Lower lobe of right lung (tissue), 2 donors: ENCODE results near the gene NSUN6. TPM values are rescaled to one million over a fixed set of nuclear protein-coding genes. Genes with fewer than 3 reads are reported as not detected.

Source experiments
- ATAC-seq, 2 donors: fragments of 200-7000 bp; cut with Tn5 transposase; one replicate each; pipeline ENCODE4 v1.9.1; 2020 to 2022; ENCODE audit warnings: mild to moderate bottlenecking in 2 of 2, moderate library complexity in 2 of 2
- DNase-seq: peaks from one replicate; pipeline ENCODE4 v3.0.0-alpha.2; 2020
- H3K27ac ChIP-seq: fragments of 200-600 bp; one replicate; pipeline ENCODE4 v1.8.0; 2022
- H3K27me3 ChIP-seq: fragments of 200-600 bp; one replicate; pipeline ENCODE4 v1.8.0; 2022; ENCODE audit warnings: low read depth
- H3K36me3 ChIP-seq: fragments of 200-600 bp; one replicate; pipeline ENCODE4 v1.8.0; 2022; ENCODE audit warnings: mild to moderate bottlenecking
- H3K4me1 ChIP-seq: fragments of 200-600 bp; one replicate; pipeline ENCODE4 v1.8.0; 2022
- H3K4me3 ChIP-seq: fragments of 200-600 bp; one replicate; pipeline ENCODE4 v1.8.0; 2022; ENCODE audit warnings: mild to moderate bottlenecking
- H3K9me3 ChIP-seq: fragments of 200-600 bp; one replicate; pipeline ENCODE4 v1.8.0; 2022
- CTCF ChIP-seq: fragments of 200-600 bp; IDR thresholded peaks from one replicate; pipeline ENCODE4 v1.8.0; 2022; ENCODE audit warnings: antibody characterized with exemption, mild to moderate bottlenecking
- intact Hi-C: fragments of 100-400 bp; cut with DNase I; formaldehyde crosslinking; loops from one replicate; pipeline ENCODE4 v1.11.0; 2022
- total RNA-seq: library from RNA; stranded (reverse); fragmentation: NEBNext Ultra II Directional; extraction: Animal tissue kit (Norgen Biotek cat#: 25700); gene quantifications from one replicate; pipeline ENCODE4 v1.2.1, GENCODE V29; 2021
- donor health status: DM: no; HTN: yes; CAD: no; lungs with severe emphysema.

The NSUN6 gene
- total RNA-seq, 1 donor from 2014 or later: 13.1 TPM

GRCh38 chr10:18681366-18681765, 30.0 kb upstream of the NSUN6 start:
- no peaks in the 10 kb centered on the region for H3K27me3 ChIP-seq
- H3K4me3 ChIP-seq: no peak overlapping the region
- H3K4me1 ChIP-seq: no peaks in the 10 kb centered on the region
- TF ChIP-seq CTCF: no peak
- no peak overlapping the region for H3K27ac ChIP-seq
- intact Hi-C loops: no loop called here
- no peaks in the 10 kb centered on the region for H3K36me3 ChIP-seq
- DNase-seq: no peak
- ATAC-seq: no peak
- H3K9me3 ChIP-seq: no peaks in the 10 kb centered on the region

DNA sequence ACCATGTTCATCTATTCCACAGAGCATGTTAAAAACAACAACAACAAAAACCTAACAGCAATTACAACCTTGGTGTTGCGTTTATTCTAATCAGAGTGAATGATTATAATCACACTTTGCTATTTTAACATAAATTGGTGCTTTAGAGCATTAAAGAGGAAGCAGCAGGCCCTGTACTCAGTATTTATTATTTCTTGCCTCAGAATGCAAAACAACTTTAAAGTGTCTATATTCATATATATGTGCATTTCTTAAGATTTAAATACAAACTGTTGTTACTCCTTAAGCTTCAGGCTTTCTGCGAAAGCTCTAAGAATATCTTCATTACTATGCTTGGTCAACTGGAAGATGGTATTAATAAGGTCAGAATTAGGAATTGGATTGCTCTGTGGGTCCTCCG, 29.4 kb upstream of the NSUN6 start:
- no peaks in the 10 kb centered on the region for H3K27me3 ChIP-seq
- no peaks in the 10 kb centered on the region for H3K4me1 ChIP-seq
- ATAC-seq: no peak
- TF ChIP-seq CTCF: no peak
- no peak overlapping the region for H3K4me3 ChIP-seq
- peaks cover 4% of the 10 kb centered on the region for H3K36me3 ChIP-seq
- DNase-seq: no peak
- no peak overlapping the region for H3K27ac ChIP-seq
- intact Hi-C loops: no loop called here
- H3K9me3 ChIP-seq: no peaks in the 10 kb centered on the region

GRCh38 chr10:18675086-18675801, 23.9 kb upstream of the NSUN6 start:
- Histone ChIP-seq H3K36me3 (peaks cover 49% of the 10 kb centered on the region), H3K4me1 (no peaks in the 10 kb centered on the region), H3K4me3 (no peak overlapping the region), H3K27ac (peak overlapping the region; percentile 42), H3K27me3 (no peaks in the 10 kb centered on the region), H3K9me3 (no peaks in the 10 kb centered on the region)
- no peak for TF ChIP-seq CTCF
- DNase-seq (no peak), ATAC-seq (peak; percentile 60 to 89)
- intact Hi-C loops: no loop called here

- no peak for ATAC-seq
- no peak overlapping the region for H3K4me3 ChIP-seq
- H3K4me1 ChIP-seq: peaks cover 12% of the 10 kb centered on the region
- TF ChIP-seq CTCF: no peak
- no peak for DNase-seq
- no peaks in the 10 kb centered on the region for H3K9me3 ChIP-seq
- H3K27me3 ChIP-seq: no peaks in the 10 kb centered on the region
- peaks cover 41% of the 10 kb centered on the region for H3K36me3 ChIP-seq
- no peak overlapping the region for H3K27ac ChIP-seq
- intact Hi-C loops: no loop called here
Measured at GRCh38 chr10:18668026-18668425, 16.6 kb upstream of the NSUN6 start.

DNA sequence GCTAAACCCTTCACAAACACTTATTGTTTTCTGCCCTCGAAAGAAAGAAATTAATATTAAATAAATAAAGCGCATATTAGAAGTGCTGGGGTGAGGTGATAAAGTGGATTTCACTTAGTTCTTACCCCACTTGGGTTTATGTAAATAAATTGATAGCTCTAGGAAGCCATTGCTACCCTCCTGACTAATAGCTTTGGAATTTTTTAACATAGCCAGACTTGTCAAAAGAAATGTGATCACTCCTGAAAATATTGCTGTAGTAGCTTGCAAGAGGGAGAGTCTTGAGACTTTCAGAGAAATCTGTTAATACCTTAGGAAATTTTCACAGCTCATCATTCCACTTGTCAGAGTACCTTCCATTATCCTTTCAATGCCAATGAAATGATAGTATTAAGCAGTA, 15.4 kb upstream of the NSUN6 start:
- TF ChIP-seq CTCF: no peak
- Histone ChIP-seq H3K36me3 (peaks cover 33% of the 10 kb centered on the region), H3K4me1 (peaks cover 16% of the 10 kb centered on the region), H3K27me3 (no peaks in the 10 kb centered on the region), H3K9me3 (no peaks in the 10 kb centered on the region), H3K4me3 (no peak overlapping the region), H3K27ac (no peak overlapping the region)
- ATAC-seq: peak; percentile 65 to 86
- no peak for DNase-seq
- intact Hi-C loops: no loop called here
